Transverse colon (tissue), 3 donors: ENCODE data around the gene SPECC1.

Source experiments
- EP300 ChIP-seq: sonication (generic); formaldehyde crosslinking; IDR thresholded peaks from one replicate; pipeline ENCODE4 v1.6.1; 2017; ENCODE audit warnings: antibody characterized with exemption, low read depth
- TF ChIP-seq, protein P1 (sequence below), 5 experiments: fragments of 200-600 bp in 3 of 5; fragments of 450-650 bp in 2 of 5; sonication (generic) in 3 of 5; IDR thresholded peaks; 1 replicate in 2 of 5; 2 replicates in 3 of 5; pipeline ENCODE4 v1.5.1; 2016 to 2017; ENCODE audit warnings: antibody characterized with exemption in 5 of 5, inconsistent platforms in 3 of 5, mild to moderate bottlenecking in 2 of 5, moderate library complexity in 1 of 5

DNA sequence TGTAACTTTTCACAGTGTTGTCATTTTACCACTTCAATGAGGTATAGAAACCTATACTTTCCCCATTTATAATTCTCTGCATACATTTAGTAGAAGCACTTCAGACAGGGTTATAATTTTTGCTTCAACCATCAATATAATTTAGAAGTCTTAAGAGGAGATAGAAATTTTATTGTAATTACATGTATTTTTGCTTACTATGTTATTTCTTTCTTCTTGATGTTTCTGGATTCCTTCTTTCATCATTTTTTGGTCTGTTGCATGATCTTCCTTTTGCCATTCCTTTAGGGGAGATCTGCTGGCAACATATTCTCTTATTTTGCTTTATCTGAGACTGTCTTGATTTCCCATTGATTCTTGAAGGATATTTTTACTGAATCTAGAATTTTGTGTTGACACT lies 31.1 kb downstream of the SPECC1 start:
- TF ChIP-seq, protein P1, sequence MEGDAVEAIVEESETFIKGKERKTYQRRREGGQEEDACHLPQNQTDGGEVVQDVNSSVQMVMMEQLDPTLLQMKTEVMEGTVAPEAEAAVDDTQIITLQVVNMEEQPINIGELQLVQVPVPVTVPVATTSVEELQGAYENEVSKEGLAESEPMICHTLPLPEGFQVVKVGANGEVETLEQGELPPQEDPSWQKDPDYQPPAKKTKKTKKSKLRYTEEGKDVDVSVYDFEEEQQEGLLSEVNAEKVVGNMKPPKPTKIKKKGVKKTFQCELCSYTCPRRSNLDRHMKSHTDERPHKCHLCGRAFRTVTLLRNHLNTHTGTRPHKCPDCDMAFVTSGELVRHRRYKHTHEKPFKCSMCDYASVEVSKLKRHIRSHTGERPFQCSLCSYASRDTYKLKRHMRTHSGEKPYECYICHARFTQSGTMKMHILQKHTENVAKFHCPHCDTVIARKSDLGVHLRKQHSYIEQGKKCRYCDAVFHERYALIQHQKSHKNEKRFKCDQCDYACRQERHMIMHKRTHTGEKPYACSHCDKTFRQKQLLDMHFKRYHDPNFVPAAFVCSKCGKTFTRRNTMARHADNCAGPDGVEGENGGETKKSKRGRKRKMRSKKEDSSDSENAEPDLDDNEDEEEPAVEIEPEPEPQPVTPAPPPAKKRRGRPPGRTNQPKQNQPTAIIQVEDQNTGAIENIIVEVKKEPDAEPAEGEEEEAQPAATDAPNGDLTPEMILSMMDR (IDR thresholded peaks at IDR 0.05) = no peak
- TF ChIP-seq EP300 = no peak
